Activated CD4-positive, alpha-beta T cell treated with anti-CD3 and anti-CD28 coated beads, Interleukin-2, amount 50 U/mL, for 24 hours (primary cell): ENCODE results near the gene LACC1.

ENCODE experiments used
- DNase-seq, 2 donors: peaks; one replicate each; pipeline ENCODE4 v3.0.0-alpha.2; 2020; ENCODE audit warnings: low read depth in 1 of 2, low spot score in 1 of 2

The LACC1 gene

GRCh38 chr13:43879755-43880181 is at the start of gene LACC1:
LACC1 (plus strand) TSS chr13:43879904; CDS start chr13:43880986, 1,082 bp downstream.
- DNase-seq, result no peak

DNA sequence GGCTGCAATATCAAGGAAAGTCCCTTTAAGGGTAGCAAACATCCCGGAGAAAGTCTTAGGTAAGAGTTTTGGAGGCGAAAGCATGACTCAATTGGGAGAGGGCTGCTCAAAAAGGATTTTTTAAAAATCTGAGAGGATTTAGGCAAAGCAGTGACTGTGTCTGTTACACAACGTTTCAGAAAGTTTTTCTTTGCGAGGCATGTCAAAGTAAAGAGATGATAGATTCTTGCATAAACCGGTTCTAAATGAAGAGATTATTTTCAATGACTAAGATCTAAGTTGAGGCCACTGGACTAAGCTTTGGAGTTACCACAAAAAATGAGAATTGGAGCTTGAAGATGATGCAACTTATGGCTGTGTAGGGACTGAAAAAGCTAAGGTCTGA is 49.2 kb upstream of the LACC1 start:
- DNase-seq, result no peak

DNA sequence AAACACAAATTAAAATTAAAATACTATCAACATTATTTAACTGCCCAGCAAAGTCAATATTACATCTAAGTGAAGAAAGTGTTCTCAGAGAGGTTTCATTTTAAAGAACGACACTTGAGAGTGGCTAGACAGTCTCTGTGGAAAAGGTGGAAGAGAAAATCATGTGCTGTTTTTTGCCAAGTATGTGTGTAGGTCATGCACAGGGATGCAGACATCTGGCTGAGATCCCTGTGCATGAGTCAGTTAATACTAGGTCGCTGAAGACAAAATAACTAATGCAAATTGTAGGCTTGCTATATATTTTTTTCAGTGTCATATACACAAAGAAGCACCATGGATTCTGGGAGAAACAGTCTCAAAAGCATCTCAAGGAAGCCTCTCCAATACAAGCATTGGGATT is 48.6 kb upstream of the LACC1 start:
- no peak for DNase-seq

DNA sequence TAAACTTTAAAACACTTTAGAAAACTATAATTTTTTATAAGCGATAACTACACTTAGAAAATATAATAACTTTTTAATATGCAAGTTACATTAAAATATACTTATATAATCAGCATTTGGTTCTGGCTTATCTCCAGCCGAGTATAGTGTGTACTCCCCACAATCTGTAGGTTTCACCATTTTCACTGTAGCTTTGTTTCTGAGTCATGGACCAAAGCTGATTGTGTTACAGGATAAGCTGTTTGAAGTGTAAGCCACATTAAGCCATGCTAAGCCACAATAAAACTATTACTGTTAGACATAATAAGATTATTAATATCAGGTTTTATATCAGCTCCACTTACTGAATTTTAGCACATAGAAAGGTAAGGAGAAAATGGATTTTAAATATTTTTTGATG is 44.0 kb upstream of the LACC1 start:
- DNase-seq, result no peak

DNA sequence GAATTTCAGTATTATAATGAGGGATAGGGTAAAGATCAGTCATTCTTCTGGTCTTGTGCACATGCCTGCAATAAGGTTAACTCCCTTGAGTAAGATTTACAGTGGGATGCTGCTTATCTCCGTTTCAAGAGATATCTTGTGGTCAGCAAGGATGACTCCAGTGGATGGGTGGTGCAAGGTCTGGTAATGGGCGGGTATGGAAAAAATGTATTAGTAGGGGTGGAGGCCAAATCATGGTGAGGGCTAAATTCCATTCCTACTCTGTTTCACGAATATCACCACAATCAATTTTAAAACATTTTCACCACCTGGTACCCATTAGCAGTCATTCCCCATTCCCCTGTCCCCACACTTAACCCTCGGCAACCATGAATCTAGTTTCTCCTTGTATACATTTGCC is 40.8 kb upstream of the LACC1 start:
- no peak for DNase-seq

GRCh38 chr13:43846496-43847158 is 33.1 kb upstream of the LACC1 start:
- DNase-seq, result no peak

- no peak for DNase-seq
Measured at GRCh38 chr13:43848001-43848649, 31.6 kb upstream of the LACC1 start.

DNA sequence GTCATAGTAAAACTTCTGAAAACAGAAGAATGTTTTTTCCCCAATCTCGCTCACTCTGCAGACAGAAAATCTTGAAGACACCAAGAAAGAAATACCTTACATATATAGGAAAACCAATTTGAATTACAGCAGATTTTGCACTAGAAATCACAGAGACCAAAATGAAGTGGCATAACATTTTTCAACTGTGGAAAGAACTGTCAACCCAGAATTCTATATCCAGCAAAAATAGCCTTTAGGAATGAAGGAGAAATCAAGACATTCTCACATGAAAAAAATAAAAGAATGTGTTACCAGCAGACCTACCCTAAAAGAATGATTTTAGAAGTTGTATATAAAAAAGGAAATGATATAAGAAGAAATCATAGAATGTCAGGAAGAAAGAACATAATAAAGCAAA is 28.8 kb upstream of the LACC1 start:
- DNase-seq, result no peak

- no peak for DNase-seq
Measured at GRCh38 chr13:43852923-43853404, 26.7 kb upstream of the LACC1 start.

DNA sequence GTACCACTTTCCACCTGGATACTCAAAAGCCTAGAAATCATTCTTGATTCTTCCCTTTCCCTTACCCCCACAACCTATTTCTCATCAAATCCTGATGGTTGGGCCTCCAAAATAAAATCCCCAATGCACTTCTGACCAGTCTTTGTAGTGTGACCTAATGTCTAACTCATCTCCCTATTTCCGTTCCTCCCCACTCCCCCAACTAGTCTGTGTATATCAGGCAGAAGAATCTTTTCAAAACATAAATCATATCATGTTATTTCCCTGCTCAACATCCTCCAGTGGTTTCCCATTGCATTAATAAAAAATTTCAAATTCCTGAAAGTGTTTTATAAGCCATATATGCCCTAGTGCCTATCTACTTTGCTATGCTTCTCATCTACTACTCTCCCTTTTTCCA is 17.8 kb upstream of the LACC1 start:
- no peak for DNase-seq

GRCh38 chr13:43864921-43865320 is 14.8 kb upstream of the LACC1 start:
- no peak for DNase-seq

DNA sequence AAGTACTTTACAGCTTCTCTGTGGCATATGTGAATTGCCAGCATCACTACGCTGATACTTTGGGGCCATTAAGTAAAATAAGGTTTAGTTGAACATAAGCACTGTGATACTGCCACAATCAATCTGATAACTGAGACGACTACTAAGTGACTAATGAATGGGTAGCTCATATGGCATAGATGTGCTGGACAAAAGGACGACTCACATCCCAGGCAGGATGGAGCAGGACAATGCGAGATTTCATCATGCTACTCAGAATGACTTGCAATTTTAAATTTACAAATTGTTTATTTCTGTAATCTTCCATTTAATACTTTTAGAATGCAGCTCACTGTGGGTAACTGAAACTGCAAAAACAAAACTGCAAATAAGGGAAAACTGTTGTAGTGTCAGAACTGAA is 13.8 kb upstream of the LACC1 start:
- no peak for DNase-seq

GRCh38 chr13:43872181-43872580 is 7.5 kb upstream of the LACC1 start:
- no peak for DNase-seq

DNA sequence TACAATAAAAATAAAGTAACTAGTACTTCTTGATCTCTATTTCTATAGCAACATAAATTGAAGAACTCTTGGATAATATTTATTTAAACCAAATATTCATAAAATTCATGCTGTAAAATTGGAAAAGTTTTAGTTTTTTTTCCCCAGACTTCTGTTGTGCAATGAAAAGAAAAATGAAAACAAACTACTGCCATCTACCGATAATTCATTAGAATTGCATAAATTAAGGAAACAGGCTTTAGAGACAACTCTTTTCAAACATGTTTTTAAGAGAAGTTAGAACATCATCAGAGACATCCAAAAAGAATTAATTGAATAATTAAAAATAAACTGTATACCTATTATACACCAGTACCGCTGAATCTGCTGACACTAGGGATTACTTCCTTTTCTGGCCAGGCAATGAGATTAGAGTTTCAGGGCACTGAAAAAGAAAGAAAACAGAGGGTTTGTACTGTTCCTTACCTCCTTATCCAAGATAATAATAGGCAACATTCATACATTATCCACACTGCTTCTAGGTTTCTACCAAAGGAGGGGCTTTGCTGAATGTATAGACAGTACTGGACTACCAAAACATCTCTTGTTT is 5.1 kb upstream of the LACC1 start:
- DNase-seq, result no peak

- DNase-seq, result no peak
Measured at GRCh38 chr13:43876366-43876765, 3.3 kb upstream of the LACC1 start.

GRCh38 chr13:43877326-43877725 is 2.4 kb upstream of the LACC1 start:
- no peak for DNase-seq

GRCh38 chr13:43877766-43878165 is 1.9 kb upstream of the LACC1 start:
- no peak for DNase-seq

DNA sequence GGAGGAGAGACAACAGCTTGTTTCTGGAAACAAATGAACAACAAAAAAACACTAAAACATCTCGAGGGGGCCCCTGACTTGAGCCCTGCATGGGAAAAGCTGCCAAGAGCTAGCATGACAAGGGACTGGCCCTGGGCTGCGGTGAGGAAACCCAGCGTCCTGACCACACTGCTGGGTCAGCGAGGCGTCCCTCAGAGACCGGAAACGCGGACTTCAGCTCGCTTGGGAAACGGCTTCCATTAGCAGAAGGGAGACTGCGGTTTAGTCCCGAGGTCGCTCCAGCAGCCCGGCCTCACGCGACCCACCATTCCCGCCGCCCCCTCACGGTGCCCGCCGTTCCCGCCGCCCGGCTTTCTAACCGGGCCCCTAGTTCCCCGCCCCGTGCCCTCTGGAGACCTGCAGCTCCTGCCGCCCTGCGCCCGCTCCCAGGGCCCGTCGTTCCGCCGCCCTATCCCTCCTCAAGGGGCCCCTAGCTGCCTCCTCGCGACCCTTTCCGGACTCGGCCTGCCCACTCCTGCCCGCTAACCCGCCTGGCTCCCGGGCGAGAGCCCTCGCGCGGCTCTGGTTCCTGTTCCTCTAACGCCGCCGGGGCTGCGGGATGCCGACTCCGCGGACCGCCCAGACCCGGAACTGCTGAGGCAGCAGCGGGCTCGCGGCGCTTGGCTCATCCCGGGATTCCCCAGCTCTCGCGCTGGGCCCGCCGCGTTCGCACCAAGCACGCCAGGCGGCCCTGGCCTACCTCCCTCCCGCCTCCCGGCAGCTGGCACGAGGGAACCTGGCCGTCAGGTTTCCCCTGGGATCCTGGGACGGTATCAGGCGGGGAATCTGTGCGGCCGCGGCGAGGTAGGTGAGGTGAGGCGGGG is 581 bp upstream of the LACC1 start, which contains the start of gene CCDC122:
TSS of gene CCDC122 (minus strand) at position 849 of the 863 bp plus-strand sequence. CDS start 10,364 bp downstream, outside the sequence.
- DNase-seq, result peak; percentile 64 to 67

DNA sequence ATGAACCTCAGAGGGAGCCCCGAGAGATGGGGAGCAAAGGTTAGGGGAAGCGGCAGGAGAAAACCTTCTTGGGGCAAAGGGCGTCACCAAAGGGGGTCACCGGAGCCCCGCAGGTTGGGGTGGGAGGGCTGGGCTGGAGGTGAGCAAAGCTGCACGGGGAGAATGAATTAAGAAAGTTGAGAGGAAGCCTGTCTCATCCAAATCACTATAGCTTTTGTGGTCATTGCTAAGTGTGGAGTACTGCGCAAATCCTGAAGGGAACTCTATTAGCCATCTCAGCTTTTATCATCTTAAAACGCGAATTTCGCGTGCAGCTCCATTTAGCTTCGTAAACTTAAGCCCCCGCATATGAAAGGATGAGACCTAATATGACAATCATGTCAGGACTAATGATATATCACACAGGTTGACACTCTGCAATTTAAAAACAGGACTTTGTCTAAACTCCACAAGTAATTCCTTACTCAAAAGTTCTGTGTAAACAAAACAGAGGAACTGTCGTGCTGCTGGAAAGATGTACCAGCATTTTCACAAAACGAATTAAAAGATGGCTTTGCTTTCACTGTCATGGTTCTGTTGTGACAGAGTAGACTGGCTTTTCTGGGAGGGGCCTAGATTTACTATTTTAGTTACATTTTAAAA is 631 bp downstream of the LACC1 start:
- no peak for DNase-seq

GRCh38 chr13:43880926-43881325 is 1.2 kb downstream of the LACC1 start:
- no peak for DNase-seq

GRCh38 chr13:43881580-43881979 is 1.9 kb downstream of the LACC1 start:
- no peak for DNase-seq
